Transverse colon (tissue), 4 donors: Measurements from ENCODE around the gene AKAP5.

ENCODE experiments used
- CTCF ChIP-seq, 5 experiments: fragments of 200-600 bp in 3 of 5; fragments of 450-650 bp in 2 of 5; sonication (generic) in 3 of 5; IDR thresholded peaks; 1 replicate in 2 of 5; 2 replicates in 3 of 5; pipeline ENCODE4 v1.5.1; 2016 to 2017; ENCODE audit warnings: antibody characterized with exemption in 5 of 5, inconsistent platforms in 3 of 5, mild to moderate bottlenecking in 2 of 5, moderate library complexity in 1 of 5
- POLR2AphosphoS5 ChIP-seq, 3 donors: sonication (generic); formaldehyde crosslinking; IDR thresholded peaks; one replicate each; pipeline ENCODE4 v1.6.1; 2016; ENCODE audit warnings: antibody characterized with exemption in 3 of 3

- TF ChIP-seq CTCF (IDR thresholded peaks at IDR 0.05): no peak
- no peak for TF ChIP-seq POLR2AphosphoS5 (IDR thresholded peaks at IDR 0.05)
These were observed 1.4 kb upstream of the AKAP5 start for GRCh38 chr14:64463873-64464272.
